Heart right ventricle (tissue), 16 donors: Measurements from ENCODE around the gene MAGED4. TPM values are rescaled to one million over a fixed set of nuclear protein-coding genes. Genes with fewer than 3 reads are reported as not detected.
"Not testable (repeated sequence)": the region's sequence is repeated elsewhere in the genome, so short reads cannot be mapped to it uniquely, and the experiment has no call there.

Experiments
- ATAC-seq, 8 donors: fragments of 200-7000 bp; cut with Tn5 transposase; one replicate each; pipeline ENCODE4 v1.9.1; 2020; ENCODE audit warnings: mild to moderate bottlenecking in 8 of 8, moderate library complexity in 8 of 8, moderate number of reproducible peaks in 1 of 8
- DNase-seq, 2 donors: peaks; one replicate each; pipeline ENCODE4 v3.0.0-alpha.2; 2020
- H3K27ac ChIP-seq, 10 donors: fragments of 200-600 bp; sonication (generic) in 2 of 10; one replicate each; pipeline versions ENCODE4 v1.5.0 to v1.8.0; 2020 to 2022; ENCODE audit warnings: mild to moderate bottlenecking in 3 of 10
- H3K27me3 ChIP-seq, 7 donors: fragments of 200-600 bp; one replicate each; pipeline ENCODE4 v1.8.0; 2021 to 2022; ENCODE audit warnings: mild to moderate bottlenecking in 2 of 7
- H3K36me3 ChIP-seq, 9 donors: fragments of 200-600 bp; sonication (generic) in 1 of 9; one replicate each; pipeline versions ENCODE4 v1.5.0 to v1.8.0; 2020 to 2022; ENCODE audit warnings: mild to moderate bottlenecking in 2 of 9
- H3K4me1 ChIP-seq, 9 donors: fragments of 200-600 bp; sonication (generic) in 1 of 9; one replicate each; pipeline versions ENCODE4 v1.5.0 to v1.8.0; 2020 to 2022; ENCODE audit warnings: mild to moderate bottlenecking in 4 of 9
- H3K4me3 ChIP-seq, 10 donors: fragments of 200-600 bp; sonication (generic) in 2 of 10; one replicate each; pipeline versions ENCODE4 v1.5.0 to v1.8.0; 2020 to 2022; ENCODE audit warnings: mild to moderate bottlenecking in 7 of 10, moderate library complexity in 2 of 10
- H3K9me3 ChIP-seq, 11 donors: fragments of 200-600 bp in 10 of 11; sonication (generic) in 2 of 11; one replicate each; pipeline versions ENCODE4 v1.5.0 to v1.8.0; 2013 to 2022; ENCODE audit warnings: mild to moderate bottlenecking in 2 of 11, control low read depth in 1 of 11, moderate library complexity in 1 of 11
- WGBS, 2 donors: extraction: QIAGEN DNeasy Blood & Tissue Kit; methylation state at CpG; one replicate each; pipeline ENCODE4 v1.1.7; 2013; ENCODE audit warnings: inconsistent platforms in 1 of 2; 5-methylcytosine and 5-hydroxymethylcytosine counted together
- intact Hi-C, 10 donors: fragments of 100-400 bp; cut with DNase I; formaldehyde crosslinking; loops; one replicate each; pipeline versions ENCODE4 v1.11.1 to v1.14.2; 2022
- polyA plus RNA-seq, 2 donors: library from polyadenylated mRNA; stranded (reverse); fragments of 200-250 nt; gene quantifications; one replicate each; pipeline ENCODE4 v1.2.3, GENCODE V29; 2013
- total RNA-seq, 10 donors: library from RNA; stranded (reverse); fragmentation: NEBNext Ultra II Directional in 3 of 10; extraction: Animal tissue kit (Norgen Biotek cat#: 25700) in 3 of 10; gene quantifications; one replicate each; pipeline versions ENCODE4 v1.2.1 to v1.2.4, GENCODE V29; 2021 to 2023
- TF ChIP-seq, protein P1 (sequence below), 9 donors: fragments of 200-600 bp; sonication (generic) in 2 of 9; IDR thresholded peaks; one replicate each; pipeline versions ENCODE4 v1.5.0 to v1.8.0; 2021 to 2022; ENCODE audit warnings: antibody characterized with exemption in 9 of 9, mild to moderate bottlenecking in 5 of 9, moderate library complexity in 1 of 9
- donor health status: Arrhythmogenic right ventricular cardiomyopathy.
- donor health status: ischemic (EF 13 %, LVEDD 7.1; RV severe dilation, severe dysfunction).
- donor health status: healthy with polysubstance abuse.
- donor health status: DM: no; HTN: yes; CAD: no.
- donor health status: DM: no; HTN: no; CAD: no.
- donor health status: ischemic (EF 25% LVEDD 6.9; RV normal size, moderate dysfunction).
- donor health status: ischemic (EF 25% LVEDD 5.7; RV mildly dilated, moderate dysfunction).
- donor health status: healthy.
- donor health status: DM: yes; HTN: yes; CAD: no.
- donor health status: Ischemic cardiomyopathy.
- donor health status: ischemic (EF 35%, LVEDD 5.7; RV mildly dilated, moderate dysfunction).
- donor health status: nonischemic (EF 11% LVEDD 7.7; RV severe dilation, severe dysfunction).
- donor health status: DM: yes; HTN: yes; CAD: no.
- donor health status: PGD.
- donor health status: ischemic (EF 29% LVEDD 5.4; RV normal size, mild dysfunction).
- donor health status: nonischemic (EF 23%, LVEDD 6.1; RV moderate dilation, normal function).

The MAGED4 gene
- total and polyA plus RNA-seq, 12 donors = 0.30 to 2.5 (median 0.92) TPM; not detected in 5

DNA sequence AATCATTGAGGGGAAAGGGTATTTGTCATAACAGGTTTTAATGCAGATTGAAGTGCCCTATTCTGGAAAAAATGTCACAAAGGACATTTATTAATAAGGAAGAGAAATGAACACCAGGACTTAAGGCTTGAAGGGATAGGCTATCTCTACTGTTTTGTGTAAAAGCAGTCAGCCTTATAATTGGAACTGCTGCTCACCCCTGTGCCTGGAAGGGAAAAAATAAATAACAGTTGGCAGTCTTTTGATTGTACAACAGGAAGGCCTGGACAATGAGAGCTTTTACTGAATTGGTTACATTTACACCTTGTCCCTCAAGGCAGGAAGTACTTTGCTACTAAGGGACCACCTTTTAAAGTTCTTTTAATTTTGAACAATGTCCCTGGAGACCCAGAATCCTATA lies 17.8 kb upstream of the MAGED4 start:
- no peak for ATAC-seq
- no peaks in the 10 kb centered on the region for H3K9me3 ChIP-seq

DNA sequence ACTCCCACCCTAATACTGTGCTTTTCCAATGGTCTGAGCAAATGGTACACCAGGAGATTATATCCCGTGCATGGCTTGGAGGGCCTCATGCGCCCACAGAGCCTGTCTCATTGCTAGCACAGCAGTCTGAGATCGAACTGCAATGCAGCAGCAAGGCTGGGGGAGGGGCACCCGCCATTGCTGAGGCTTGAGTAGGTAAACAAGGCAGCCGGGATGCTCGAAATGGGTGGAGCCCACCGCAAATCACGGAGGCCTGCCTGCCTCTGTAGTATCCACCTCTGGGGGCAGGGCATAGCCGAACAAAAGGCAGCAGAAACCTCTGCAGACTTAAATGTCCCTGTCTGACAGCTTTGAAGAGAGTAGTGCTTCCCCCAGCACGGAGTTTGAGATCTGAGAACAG lies 13.6 kb upstream of the MAGED4 start:
- H3K9me3 ChIP-seq, DNase-seq: not testable (repeated sequence)
- 69 to 70% methylated on average over 4 to 10 of the region's 10 CpGs for WGBS, 2 donors

More for the DNA sequence above, 17.8 kb upstream of the MAGED4 start:
- peaks cover 0 to 40% (median 0%) of the 10 kb centered on the region in 7 donors for H3K27me3 ChIP-seq
- intact Hi-C loops = no loop called here
- TF ChIP-seq, protein P1, sequence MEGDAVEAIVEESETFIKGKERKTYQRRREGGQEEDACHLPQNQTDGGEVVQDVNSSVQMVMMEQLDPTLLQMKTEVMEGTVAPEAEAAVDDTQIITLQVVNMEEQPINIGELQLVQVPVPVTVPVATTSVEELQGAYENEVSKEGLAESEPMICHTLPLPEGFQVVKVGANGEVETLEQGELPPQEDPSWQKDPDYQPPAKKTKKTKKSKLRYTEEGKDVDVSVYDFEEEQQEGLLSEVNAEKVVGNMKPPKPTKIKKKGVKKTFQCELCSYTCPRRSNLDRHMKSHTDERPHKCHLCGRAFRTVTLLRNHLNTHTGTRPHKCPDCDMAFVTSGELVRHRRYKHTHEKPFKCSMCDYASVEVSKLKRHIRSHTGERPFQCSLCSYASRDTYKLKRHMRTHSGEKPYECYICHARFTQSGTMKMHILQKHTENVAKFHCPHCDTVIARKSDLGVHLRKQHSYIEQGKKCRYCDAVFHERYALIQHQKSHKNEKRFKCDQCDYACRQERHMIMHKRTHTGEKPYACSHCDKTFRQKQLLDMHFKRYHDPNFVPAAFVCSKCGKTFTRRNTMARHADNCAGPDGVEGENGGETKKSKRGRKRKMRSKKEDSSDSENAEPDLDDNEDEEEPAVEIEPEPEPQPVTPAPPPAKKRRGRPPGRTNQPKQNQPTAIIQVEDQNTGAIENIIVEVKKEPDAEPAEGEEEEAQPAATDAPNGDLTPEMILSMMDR (IDR thresholded peaks at IDR 0.05) = no peak
- DNase-seq = no peak
- H3K27ac ChIP-seq = no peak overlapping the region
- no peak overlapping the region for H3K4me3 ChIP-seq
- no peaks in the 10 kb centered on the region for H3K4me1 ChIP-seq
- no peaks in the 10 kb centered on the region for H3K36me3 ChIP-seq

DNA sequence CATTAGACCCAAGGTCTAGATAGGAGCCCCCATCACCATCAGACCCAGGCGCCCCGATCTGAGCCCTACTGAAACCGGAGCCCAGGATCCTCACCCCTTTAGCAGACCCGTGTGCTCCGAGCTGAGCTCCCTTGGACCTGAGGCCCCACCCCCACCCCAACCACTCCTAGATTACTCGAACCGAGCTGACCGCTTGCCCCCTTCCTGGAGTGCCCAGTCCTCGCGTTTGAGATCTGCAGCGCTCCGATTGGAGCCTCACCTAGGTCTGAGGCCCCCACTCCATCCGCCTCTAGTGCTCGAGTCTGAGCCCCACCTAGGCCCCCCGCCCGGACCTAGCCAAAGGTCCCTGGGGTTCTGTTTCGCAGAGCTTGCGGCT lies 378 bp downstream of the MAGED4 start:
- H3K36me3 ChIP-seq, intact Hi-C loops, DNase-seq, H3K4me1 ChIP-seq, H3K4me3 ChIP-seq, ATAC-seq, H3K27ac ChIP-seq, H3K9me3 ChIP-seq, H3K27me3 ChIP-seq: not testable (repeated sequence)
- no CpG with 5 or more reads among the region's 18 CpGs for WGBS, 2 donors

More for the DNA sequence above, 13.6 kb upstream of the MAGED4 start:
- peaks cover 0 to 40% (median 0%) of the 10 kb centered on the region in 7 donors for H3K27me3 ChIP-seq
- intact Hi-C loops, H3K4me3 ChIP-seq, H3K27ac ChIP-seq, ATAC-seq, H3K4me1 ChIP-seq, H3K36me3 ChIP-seq: not testable (repeated sequence)

DNA sequence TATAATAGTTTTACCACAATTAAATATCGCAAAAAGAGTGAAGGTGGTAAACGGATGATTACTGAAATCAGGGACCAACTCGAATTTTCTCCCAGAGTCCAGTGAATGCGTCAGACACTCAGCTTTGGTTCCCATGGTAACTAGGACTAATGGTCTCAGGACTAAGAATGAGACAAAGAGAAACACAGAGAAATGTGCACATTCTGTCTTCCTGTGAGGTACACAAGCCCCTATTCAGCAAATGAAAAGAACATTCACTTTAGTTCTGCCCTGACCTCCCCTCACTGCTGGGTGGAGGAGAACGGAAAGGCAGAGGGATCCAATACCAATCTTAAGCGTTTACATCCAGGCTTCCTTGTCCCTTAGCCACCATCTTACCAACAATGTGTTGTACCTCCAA lies 26.7 kb downstream of the MAGED4 start:
- not testable (repeated sequence) for ATAC-seq, DNase-seq
- WGBS, 2 donors = no CpG with 5 or more reads among the region's 6 CpGs

DNA sequence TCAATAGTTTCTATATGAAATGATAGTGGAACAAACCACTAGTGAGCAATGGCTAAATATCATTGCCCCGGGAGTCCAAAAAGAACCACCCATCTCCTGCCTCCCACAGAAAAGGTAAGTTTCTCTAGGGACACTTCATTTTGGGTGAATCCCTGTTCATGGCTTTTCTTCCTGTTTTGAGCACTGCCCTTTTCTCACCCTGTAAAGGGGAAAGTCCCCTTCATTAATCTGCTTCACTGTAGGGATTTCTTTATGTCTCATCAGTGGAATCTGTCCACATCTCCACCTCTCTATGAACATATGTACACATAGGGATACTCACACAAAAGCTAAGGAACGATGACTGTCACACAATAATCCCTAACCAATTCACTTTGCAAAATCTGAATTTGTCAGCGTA lies 28.6 kb downstream of the MAGED4 start:
- Histone ChIP-seq H3K4me3 (no peak overlapping the region), H3K4me1 (no peaks in the 10 kb centered on the region), H3K27ac (no peak overlapping the region), H3K9me3 (no peaks in the 10 kb centered on the region), H3K36me3 (no peaks in the 10 kb centered on the region), H3K27me3 (peaks cover 0 to 36% (median 0%) of the 10 kb centered on the region in 7 donors)
- DNase-seq (no peak), ATAC-seq (no peak)
- intact Hi-C loops = no loop called here
- TF ChIP-seq, protein P1 (IDR thresholded peaks at IDR 0.05) = no peak
- WGBS, 2 donors = 82 to 92% methylated on average over 3 of the region's 3 CpGs

More for the DNA sequence above, 26.7 kb downstream of the MAGED4 start:
- H3K27me3 ChIP-seq = peaks cover 0 to 31% (median 0%) of the 10 kb centered on the region in 7 donors
- H3K27ac ChIP-seq, H3K36me3 ChIP-seq, H3K4me3 ChIP-seq, H3K9me3 ChIP-seq, intact Hi-C loops, H3K4me1 ChIP-seq: not testable (repeated sequence)

DNA sequence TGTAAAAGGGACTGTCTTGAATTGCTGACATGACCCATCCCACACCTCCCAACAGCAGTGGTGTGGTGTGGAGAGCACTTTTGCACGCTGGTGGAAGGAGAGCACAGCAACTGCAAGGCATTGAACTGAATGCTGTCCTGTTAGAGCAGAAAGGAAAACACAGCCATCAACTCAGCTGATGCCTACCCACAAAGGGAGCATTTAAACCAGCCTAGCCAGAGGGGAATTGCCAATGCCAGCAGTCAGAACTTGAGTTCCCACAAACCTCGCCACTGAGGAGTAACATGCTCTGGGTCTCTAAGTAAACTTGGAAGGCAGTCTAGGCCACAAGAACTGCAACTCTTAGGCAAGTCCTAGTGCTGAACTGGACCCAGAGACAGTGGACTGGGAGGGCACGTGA lies 31.9 kb downstream of the MAGED4 start:
- no peak for ATAC-seq
- TF ChIP-seq, protein P1 (IDR thresholded peaks at IDR 0.05) = no peak

More for the DNA sequence above, 31.9 kb downstream of the MAGED4 start:
- Histone ChIP-seq H3K4me3 (no peak overlapping the region), H3K27ac (no peak overlapping the region), H3K27me3 (peaks cover 0 to 57% (median 0%) of the 10 kb centered on the region in 7 donors), H3K4me1 (no peaks in the 10 kb centered on the region), H3K36me3 (no peaks in the 10 kb centered on the region), H3K9me3 (peaks cover 0 to 6% (median 0%) of the 10 kb centered on the region in 11 donors)
- no peak for DNase-seq
- WGBS, 2 donors = 73 to 76% methylated on average over 3 of the region's 3 CpGs
- intact Hi-C loops = no loop called here
